SK-N-SH treated with all-trans-retinoic acid at 6 μM for 48 hours (cell line): ENCODE data around the gene CHD3.

Experiments used
- BACH2 ChIP-seq: fragments of 250-450 bp; sonication (Bioruptor Pico); IDR thresholded peaks from 2 replicates; pipeline ENCODE4 v1.9.0; 2021; ENCODE audit warnings: mild to moderate bottlenecking, borderline replicate concordance
- CSDC2 ChIP-seq: fragments of 250-450 bp; sonication (Bioruptor Pico); IDR thresholded peaks from 2 replicates; pipeline ENCODE4 v1.5.0; 2020; ENCODE audit warnings: mild to moderate bottlenecking, moderate library complexity
- ISL1 ChIP-seq: fragments of 250-450 bp; sonication (Bioruptor Pico); IDR thresholded peaks from 2 replicates; pipeline ENCODE4 v2.1.2; 2022; ENCODE audit warnings: mild to moderate bottlenecking, moderate library complexity
- RARB ChIP-seq: fragments of 250-450 bp; sonication (Bioruptor Pico); IDR thresholded peaks from 2 replicates; pipeline ENCODE4 v1.8.0; 2021; ENCODE audit warnings: mild to moderate bottlenecking, moderate library complexity
- SNAI2 ChIP-seq: fragments of 250-450 bp; sonication (Bioruptor Pico); IDR thresholded peaks from 2 replicates; pipeline ENCODE4 v1.5.0; 2020; ENCODE audit warnings: mild to moderate bottlenecking, moderate library complexity
- ZFP30 ChIP-seq: fragments of 450-650 bp; formaldehyde crosslinking; IDR thresholded peaks from 2 replicates; pipeline ENCODE4 v1.5.0; 2022; ENCODE audit warnings: mild to moderate bottlenecking, moderate library complexity
- ZNF565 ChIP-seq: fragments of 450-650 bp; formaldehyde crosslinking; conservative IDR thresholded peaks from 2 replicates; pipeline ENCODE4 v1.5.0; 2020; ENCODE audit warnings: low read depth, mild to moderate bottlenecking, moderate library complexity
- TF ChIP-seq, protein P1 (sequence below): fragments of 250-450 bp; sonication (Bioruptor Pico); IDR thresholded peaks from 2 replicates; pipeline ENCODE4 v1.5.1; 2020; ENCODE audit warnings: low read depth, mild to moderate bottlenecking, moderate library complexity
- TF ChIP-seq, protein P2 (sequence below): fragments of 250-450 bp; sonication (Bioruptor Pico); IDR thresholded peaks from 2 replicates; pipeline ENCODE4 v1.5.1; 2021; ENCODE audit warnings: mild to moderate bottlenecking, moderate library complexity
- TF ChIP-seq, protein P3 (sequence below): fragments of 250-450 bp; sonication (Bioruptor Pico); IDR thresholded peaks from 2 replicates; pipeline ENCODE4 v1.8.0; 2020; ENCODE audit warnings: mild to moderate bottlenecking, moderate library complexity, borderline replicate concordance

DNA sequence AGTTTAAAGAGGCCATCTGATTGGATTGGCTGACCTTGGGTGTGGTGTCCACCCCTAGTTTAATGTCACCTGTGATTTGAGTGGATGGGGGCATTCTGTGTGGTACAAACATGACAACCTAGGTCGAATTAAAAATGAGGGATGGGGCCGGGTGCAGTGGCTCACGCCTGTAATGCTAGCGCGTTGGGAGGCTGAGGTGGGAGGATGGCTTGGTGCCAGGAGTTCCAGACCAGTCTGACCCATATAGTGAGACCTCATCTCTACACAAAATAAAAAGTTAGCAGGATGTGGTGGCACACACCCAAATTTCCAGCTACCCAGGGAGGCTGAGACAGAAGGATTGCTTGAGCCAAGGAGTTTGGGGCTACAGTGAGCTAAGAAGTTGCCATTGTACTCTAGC is 57.9 kb downstream of the CHD3 start:
- TF ChIP-seq, protein P1, sequence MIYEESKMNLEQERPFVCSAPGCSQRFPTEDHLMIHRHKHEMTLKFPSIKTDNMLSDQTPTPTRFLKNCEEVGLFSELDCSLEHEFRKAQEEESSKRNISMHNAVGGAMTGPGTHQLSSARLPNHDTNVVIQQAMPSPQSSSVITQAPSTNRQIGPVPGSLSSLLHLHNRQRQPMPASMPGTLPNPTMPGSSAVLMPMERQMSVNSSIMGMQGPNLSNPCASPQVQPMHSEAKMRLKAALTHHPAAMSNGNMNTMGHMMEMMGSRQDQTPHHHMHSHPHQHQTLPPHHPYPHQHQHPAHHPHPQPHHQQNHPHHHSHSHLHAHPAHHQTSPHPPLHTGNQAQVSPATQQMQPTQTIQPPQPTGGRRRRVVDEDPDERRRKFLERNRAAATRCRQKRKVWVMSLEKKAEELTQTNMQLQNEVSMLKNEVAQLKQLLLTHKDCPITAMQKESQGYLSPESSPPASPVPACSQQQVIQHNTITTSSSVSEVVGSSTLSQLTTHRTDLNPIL (CRISPR knock-in tag) = no peak
- no peak for TF ChIP-seq CSDC2 (CRISPR knock-in tag)
- no peak for TF ChIP-seq ZNF565 (CRISPR knock-in tag)
- no peak for TF ChIP-seq ISL1 (CRISPR knock-in tag)
- TF ChIP-seq, protein P2, sequence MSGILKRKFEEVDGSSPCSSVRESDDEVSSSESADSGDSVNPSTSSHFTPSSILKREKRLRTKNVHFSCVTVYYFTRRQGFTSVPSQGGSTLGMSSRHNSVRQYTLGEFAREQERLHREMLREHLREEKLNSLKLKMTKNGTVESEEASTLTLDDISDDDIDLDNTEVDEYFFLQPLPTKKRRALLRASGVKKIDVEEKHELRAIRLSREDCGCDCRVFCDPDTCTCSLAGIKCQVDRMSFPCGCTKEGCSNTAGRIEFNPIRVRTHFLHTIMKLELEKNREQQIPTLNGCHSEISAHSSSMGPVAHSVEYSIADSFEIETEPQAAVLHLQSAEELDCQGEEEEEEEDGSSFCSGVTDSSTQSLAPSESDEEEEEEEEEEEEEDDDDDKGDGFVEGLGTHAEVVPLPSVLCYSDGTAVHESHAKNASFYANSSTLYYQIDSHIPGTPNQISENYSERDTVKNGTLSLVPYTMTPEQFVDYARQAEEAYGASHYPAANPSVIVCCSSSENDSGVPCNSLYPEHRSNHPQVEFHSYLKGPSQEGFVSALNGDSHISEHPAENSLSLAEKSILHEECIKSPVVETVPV (CRISPR knock-in tag) = no peak
- no peak for TF ChIP-seq ZFP30 (CRISPR knock-in tag)
- no peak for TF ChIP-seq RARB (CRISPR knock-in tag)
- no peak for TF ChIP-seq SNAI2
- TF ChIP-seq, protein P3, sequence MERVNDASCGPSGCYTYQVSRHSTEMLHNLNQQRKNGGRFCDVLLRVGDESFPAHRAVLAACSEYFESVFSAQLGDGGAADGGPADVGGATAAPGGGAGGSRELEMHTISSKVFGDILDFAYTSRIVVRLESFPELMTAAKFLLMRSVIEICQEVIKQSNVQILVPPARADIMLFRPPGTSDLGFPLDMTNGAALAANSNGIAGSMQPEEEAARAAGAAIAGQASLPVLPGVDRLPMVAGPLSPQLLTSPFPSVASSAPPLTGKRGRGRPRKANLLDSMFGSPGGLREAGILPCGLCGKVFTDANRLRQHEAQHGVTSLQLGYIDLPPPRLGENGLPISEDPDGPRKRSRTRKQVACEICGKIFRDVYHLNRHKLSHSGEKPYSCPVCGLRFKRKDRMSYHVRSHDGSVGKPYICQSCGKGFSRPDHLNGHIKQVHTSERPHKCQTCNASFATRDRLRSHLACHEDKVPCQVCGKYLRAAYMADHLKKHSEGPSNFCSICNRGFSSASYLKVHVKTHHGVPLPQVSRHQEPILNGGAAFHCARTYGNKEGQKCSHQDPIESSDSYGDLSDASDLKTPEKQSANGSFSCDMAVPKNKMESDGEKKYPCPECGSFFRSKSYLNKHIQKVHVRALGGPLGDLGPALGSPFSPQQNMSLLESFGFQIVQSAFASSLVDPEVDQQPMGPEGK (CRISPR knock-in tag) = no peak
- no peak for TF ChIP-seq BACH2 (CRISPR knock-in tag)
